Measurements from ENCODE around the gene FAM228B.

FAM228B gene

DNA sequence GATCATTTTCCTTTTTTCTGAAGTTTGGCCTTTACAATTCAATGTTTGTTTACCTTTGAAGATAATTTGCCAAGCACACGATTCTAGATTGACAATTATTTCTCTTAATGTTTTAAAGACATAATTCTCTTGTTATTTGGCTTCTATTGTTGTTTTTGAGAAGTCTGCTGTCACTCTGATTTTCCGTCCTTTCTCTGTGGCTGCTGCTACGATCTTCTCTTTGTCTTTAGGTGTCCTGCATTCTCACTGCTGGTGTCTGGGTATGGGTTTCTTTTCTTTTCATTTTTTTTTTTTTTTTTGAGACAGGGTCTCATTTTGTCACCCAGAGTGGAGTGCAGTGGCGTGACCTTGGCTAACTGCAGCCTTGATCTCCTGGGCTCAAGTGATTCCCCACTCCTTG is 36.4 kb downstream of the FAM228B start:
- DNase-seq = no peak
- H3K4me3 Mint-ChIP-seq = no peak overlapping the region
- no peaks in the 10 kb centered on the region for H3K27me3 Mint-ChIP-seq
- H3K36me3 Mint-ChIP-seq = peaks cover 3 to 12% of the 10 kb centered on the region in 2 donors
- ATAC-seq (replicated peaks) = no peak
- H3K27ac Mint-ChIP-seq = no peak overlapping the region
- H3K4me1 Mint-ChIP-seq = peaks cover 2 to 7% of the 10 kb centered on the region in 2 donors
- no peaks in the 10 kb centered on the region for H3K9me3 Mint-ChIP-seq

DNA sequence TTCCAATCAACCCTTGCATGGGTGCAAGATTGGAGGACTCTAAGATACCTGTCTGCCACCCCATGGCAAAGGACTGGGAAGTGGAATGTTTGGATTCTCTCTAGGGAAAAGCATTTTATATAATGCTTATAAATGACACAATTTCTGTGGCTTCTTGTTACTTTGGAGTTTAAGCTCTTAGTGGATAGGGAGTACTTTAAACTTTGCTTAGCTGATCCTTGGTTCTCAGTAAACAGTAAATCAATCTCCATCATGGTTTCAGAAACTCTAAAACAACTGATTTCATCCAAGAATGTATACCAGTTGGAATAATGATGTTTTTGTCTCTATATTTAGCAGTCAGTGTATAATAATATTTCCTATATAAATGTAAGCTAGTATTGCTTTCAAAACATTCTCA is 37.5 kb downstream of the FAM228B start:
- no peaks in the 10 kb centered on the region for H3K9me3 Mint-ChIP-seq
- ATAC-seq (replicated peaks) = no peak
- H3K4me1 Mint-ChIP-seq = peaks cover 5 to 15% of the 10 kb centered on the region in 2 donors
- H3K4me3 Mint-ChIP-seq = no peak overlapping the region
- H3K36me3 Mint-ChIP-seq = peaks cover 3 to 12% of the 10 kb centered on the region in 2 donors
- no peak overlapping the region for H3K27ac Mint-ChIP-seq
- H3K27me3 Mint-ChIP-seq = no peaks in the 10 kb centered on the region
- DNase-seq = no peak

DNA sequence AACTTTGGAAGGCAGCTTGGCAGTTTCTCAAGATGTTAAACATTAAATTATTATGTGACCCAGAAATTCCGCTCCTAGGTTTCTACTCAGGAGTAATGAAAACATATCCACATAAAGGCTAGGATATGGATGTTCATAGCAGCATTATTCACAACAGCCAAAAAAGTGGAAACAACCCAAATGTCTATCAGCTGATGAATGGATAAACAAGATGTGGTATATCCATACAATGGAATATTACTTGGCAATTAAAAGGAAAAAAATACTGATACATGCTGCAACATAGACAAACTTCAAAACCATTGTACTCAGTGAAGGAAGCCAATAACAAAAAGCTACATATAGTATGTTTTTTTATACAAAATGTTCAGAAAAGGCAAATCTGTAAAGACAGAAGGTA is 39.2 kb downstream of the FAM228B start:
- DNase-seq = no peak

DNA sequence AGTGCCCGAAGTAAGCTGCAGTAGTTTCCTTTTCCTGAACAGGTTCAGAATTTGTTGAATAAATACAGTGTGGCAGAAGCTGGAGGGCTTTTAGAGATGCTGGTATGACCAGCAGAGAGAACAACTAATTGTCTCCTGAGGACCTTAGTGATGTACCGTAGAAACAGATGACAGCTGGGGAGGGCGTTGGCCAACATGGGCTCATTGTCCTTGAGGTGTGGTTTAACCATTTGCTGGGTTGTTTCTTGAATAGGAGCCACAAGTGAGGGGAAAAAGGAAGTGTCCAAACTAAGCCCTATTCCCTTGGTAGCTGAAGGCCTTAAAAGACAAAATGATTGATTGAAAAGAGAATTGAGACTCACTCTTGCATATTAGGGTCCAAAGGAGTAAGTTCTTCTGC is 39.9 kb downstream of the FAM228B start:
- Mint-ChIP-seq H3K4me3 (no peak overlapping the region), H3K4me1 (peaks cover 5 to 15% of the 10 kb centered on the region in 2 donors), H3K9me3 (no peaks in the 10 kb centered on the region), H3K27me3 (no peaks in the 10 kb centered on the region), H3K36me3 (peaks cover 5 to 7% of the 10 kb centered on the region in 2 donors), H3K27ac (no peak overlapping the region)
- no peak for DNase-seq
- ATAC-seq (replicated peaks) = no peak

More for the DNA sequence above, 39.2 kb downstream of the FAM228B start:
- ATAC-seq (replicated peaks) = no peak
- no peaks in the 10 kb centered on the region for H3K27me3 Mint-ChIP-seq
- H3K36me3 Mint-ChIP-seq = peaks cover 5 to 8% of the 10 kb centered on the region in 2 donors
- no peaks in the 10 kb centered on the region for H3K9me3 Mint-ChIP-seq
- no peak overlapping the region for H3K4me3 Mint-ChIP-seq
- H3K27ac Mint-ChIP-seq = no peak overlapping the region
- H3K4me1 Mint-ChIP-seq = peaks cover 5 to 15% of the 10 kb centered on the region in 2 donors

DNA sequence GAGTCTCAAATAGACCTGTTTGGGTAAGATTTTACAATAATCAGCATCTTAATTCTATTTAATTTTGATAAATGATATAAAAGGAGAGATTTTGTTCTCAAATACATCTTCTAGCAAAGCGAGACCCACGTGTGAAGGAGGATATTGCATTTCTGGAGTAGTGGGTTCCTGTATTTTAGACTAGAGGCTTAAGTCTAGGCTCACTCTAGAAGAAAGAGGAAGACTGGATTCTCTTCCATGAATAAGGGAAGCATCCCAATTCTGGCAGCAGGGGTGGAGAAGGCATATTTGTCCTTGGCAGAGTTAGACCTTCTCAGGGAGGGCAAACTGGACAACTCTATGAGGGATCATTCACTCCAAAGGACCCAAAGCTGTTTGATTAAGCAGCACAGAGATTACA is 40.3 kb downstream of the FAM228B start:
- no peak for DNase-seq
- H3K9me3 Mint-ChIP-seq = no peaks in the 10 kb centered on the region
- peaks cover 4 to 5% of the 10 kb centered on the region in 2 donors for H3K36me3 Mint-ChIP-seq
- no peak for ATAC-seq (replicated peaks)
- peaks cover 5 to 15% of the 10 kb centered on the region in 2 donors for H3K4me1 Mint-ChIP-seq
- H3K4me3 Mint-ChIP-seq = no peak overlapping the region
- no peak overlapping the region for H3K27ac Mint-ChIP-seq
- H3K27me3 Mint-ChIP-seq = no peaks in the 10 kb centered on the region

DNA sequence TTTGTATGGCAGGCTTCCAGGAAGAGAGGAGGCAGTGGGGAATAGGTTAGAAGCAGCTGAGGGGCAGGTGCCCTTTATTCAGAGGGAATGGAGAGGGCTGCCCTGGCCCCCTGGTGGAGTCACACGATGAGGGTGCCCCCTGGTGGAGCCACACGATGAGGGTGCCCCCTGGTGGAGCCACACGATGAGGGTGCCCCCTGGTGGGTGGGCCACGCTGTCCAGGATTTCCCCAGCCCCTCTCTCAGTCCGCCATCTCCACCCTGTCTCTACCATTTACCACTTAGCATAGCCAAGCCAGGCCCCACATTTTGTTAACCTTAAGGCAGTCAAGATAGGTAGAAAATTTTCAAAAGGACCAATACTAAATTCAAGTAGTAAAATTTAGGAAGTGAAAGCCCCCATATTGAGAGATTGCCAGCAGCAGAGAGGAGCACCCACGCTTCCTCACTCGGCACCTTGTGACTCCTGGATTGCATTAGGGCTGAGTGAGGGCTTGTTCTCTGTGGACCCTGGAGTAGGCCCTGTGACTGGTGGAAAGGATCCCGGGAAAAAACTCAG is 41.2 kb downstream of the FAM228B start:
- ATAC-seq (replicated peaks) (peak; percentile 92 to 95), DNase-seq (peak; percentile 18)
- Mint-ChIP-seq H3K36me3 (peaks cover 0 to 5% of the 10 kb centered on the region in 2 donors), H3K4me3 (peak overlapping the region; percentile 26 to 54), H3K9me3 (no peaks in the 10 kb centered on the region), H3K27ac (peak overlapping the region; percentile 74), H3K27me3 (no peaks in the 10 kb centered on the region), H3K4me1 (peaks cover 5 to 15% of the 10 kb centered on the region in 2 donors)

DNA sequence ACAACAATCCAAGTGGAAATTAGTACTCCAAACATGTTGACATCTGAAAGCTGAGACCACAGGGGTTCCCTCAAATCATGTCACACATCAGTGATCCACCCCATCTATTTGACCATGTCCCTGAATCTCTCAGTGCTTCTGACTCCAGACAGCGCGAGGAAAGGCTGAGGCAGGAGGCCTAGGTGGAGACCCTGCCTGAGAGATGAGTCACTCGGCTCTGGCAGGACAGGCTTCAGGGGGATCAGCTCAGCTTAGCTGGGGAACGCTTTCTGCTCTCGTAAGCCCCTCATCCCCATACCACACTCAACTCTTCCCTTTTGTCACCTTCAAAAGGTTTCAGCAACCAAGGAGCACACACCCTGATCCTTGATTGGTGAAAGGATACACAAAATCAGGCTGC is 45.8 kb downstream of the FAM228B start:
- peaks cover 3 to 8% of the 10 kb centered on the region in 2 donors for H3K27me3 Mint-ChIP-seq
- H3K4me1 Mint-ChIP-seq = peaks cover 5 to 15% of the 10 kb centered on the region in 2 donors
- ATAC-seq (replicated peaks) = no peak
- H3K4me3 Mint-ChIP-seq = no peak overlapping the region
- no peak for DNase-seq
- H3K36me3 Mint-ChIP-seq = peaks cover 0 to 1% of the 10 kb centered on the region in 2 donors
- H3K9me3 Mint-ChIP-seq = no peaks in the 10 kb centered on the region
- no peak overlapping the region for H3K27ac Mint-ChIP-seq

DNA sequence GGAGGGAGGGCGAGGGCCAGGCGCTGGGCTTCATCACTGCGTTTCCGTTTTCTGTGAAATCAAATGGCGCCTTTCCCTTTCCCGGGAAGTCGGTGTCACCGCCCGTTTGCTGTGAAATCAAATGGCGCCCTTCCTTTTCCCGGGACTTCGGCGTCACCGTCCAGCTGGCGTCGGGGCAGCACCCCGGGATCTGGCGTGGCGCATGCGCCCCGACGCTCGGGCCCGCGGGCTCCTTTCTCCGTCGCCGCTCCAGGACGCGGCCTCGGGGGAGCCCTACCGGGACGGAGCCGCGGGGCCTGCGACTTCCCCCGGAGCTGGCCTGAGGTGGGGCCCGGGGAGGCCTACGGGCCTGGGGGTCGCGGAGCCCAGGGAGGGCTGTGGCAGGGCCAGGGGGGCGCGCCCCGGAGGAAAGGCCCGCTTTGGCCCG is 51.6 kb downstream of the FAM228B start, which contains the start of gene FAM228A:
TSS of gene FAM228A (plus strand) at position 203 of the 427 bp plus-strand sequence. CDS start 428 bp downstream, outside the sequence.
- Mint-ChIP-seq H3K36me3 (no peaks in the 10 kb centered on the region), H3K27ac (no peak within 1 kb of the TSS), H3K4me3 (no peak within 1 kb of the TSS), H3K27me3 (peaks cover 4 to 11% of the 10 kb centered on the region in 2 donors), H3K9me3 (no peaks in the 10 kb centered on the region), H3K4me1 (peaks cover 0 to 4% of the 10 kb centered on the region in 2 donors)
- ATAC-seq (replicated peaks) (no peak), DNase-seq (no peak)

DNA sequence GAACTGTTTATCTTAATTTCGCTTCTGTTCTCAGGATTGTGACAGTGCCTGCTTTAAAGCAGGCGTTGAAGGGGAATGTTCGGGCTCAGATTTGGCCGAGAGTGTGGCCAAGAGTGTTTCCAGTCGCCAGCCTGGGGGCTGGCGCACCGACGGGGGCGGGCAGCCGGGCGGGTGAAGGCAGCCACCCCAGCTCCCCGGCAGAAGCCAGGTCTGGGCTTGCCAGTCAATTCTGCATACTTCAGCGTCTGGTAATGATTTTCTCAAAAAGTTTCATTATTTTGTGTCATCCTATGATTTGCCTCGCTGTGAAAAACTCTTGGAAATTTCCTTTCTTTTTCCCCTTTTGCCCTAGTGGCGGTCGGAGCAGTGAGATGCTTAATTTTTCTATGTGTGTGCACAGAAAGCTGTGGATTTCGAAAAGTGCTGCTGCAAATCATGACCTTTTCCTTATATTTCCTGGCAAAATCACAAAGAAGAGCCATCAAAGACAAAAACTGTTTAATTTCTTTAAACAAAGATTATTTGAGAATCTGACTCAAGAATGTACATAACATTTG is 52.4 kb downstream of the FAM228B start:
- H3K9me3 Mint-ChIP-seq = no peaks in the 10 kb centered on the region
- DNase-seq = no peak
- H3K36me3 Mint-ChIP-seq = no peaks in the 10 kb centered on the region
- no peak for ATAC-seq (replicated peaks)
- peaks cover 4 to 11% of the 10 kb centered on the region in 2 donors for H3K27me3 Mint-ChIP-seq
- peaks cover 0 to 4% of the 10 kb centered on the region in 2 donors for H3K4me1 Mint-ChIP-seq
- no peak overlapping the region for H3K27ac Mint-ChIP-seq
- no peak overlapping the region for H3K4me3 Mint-ChIP-seq

DNA sequence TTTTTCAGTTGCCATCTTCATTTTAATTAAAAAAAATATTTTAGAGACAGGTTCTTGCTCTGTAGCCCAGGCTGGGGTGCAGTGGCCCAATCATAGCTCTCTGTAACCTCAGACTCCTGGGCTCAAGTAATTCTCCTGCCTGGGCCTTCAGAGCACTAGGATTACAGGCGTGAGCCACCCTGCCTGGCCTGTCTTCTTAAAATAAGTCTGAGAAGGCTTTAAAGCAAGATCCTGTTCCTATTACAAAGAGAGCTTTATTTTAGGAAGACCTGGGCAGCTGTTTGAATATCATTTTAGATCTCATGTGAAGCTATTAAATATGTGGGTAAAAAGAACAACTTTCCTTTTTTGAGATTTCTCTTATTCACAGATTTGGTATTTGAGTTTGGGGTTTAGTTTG is 53.1 kb downstream of the FAM228B start:
- no peaks in the 10 kb centered on the region for H3K36me3 Mint-ChIP-seq
- peaks cover 0 to 4% of the 10 kb centered on the region in 2 donors for H3K4me1 Mint-ChIP-seq
- ATAC-seq (replicated peaks) (no peak), DNase-seq (no peak)
- no peak overlapping the region for H3K4me3 Mint-ChIP-seq
- no peak overlapping the region for H3K27ac Mint-ChIP-seq
- peaks cover 4 to 11% of the 10 kb centered on the region in 2 donors for H3K27me3 Mint-ChIP-seq
- no peaks in the 10 kb centered on the region for H3K9me3 Mint-ChIP-seq

DNA sequence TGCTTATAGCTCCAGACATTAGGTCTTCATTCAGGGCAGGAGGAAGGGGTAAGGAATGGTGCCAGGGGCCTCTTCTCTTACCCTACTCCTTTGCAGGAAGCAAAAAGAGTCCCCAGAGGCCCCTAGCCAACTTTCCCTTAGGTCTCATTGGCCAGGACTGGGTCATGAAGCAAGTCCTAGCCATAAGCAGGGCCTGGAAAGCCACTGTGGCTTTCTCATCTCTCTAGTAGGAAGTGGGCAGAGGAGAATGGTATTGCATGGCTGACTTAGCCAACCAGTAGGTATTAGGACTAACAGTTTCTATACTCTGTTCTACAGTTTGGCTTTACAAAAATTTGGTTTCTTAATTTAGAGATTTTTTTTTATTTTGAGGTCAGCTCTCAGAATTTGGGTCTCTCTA is 56.4 kb downstream of the FAM228B start:
- DNase-seq (no peak), ATAC-seq (replicated peaks) (peak in 1 of 2 donors; percentile 36)
- no peak overlapping the region for H3K27ac Mint-ChIP-seq
- H3K27me3 Mint-ChIP-seq = no peaks in the 10 kb centered on the region
- no peak overlapping the region for H3K4me3 Mint-ChIP-seq
- no peaks in the 10 kb centered on the region for H3K9me3 Mint-ChIP-seq
- peaks cover 0 to 4% of the 10 kb centered on the region in 2 donors for H3K4me1 Mint-ChIP-seq
- no peaks in the 10 kb centered on the region for H3K36me3 Mint-ChIP-seq

DNA sequence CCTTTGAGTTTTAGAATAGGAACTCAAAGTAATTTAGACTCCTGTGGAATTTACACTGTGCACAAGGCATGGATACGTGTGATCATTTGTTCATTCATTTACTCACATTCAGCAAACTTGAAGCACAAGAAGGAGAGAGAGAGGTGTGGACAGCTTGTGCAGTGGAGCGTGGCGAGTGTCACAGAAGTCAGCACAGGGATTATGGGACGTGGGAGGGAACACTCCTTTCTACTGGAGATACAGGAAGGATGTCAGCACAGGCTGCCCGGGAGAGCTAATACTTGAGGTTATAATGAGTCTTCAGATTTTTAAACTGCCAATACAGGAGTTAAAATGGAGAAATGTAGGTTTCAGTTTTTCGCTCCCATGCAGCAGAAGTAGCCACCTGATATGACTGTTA is 58.6 kb downstream of the FAM228B start:
- H3K27ac Mint-ChIP-seq = no peak overlapping the region
- H3K9me3 Mint-ChIP-seq = no peaks in the 10 kb centered on the region
- DNase-seq = no peak
- H3K27me3 Mint-ChIP-seq = no peaks in the 10 kb centered on the region
- peaks cover 0 to 4% of the 10 kb centered on the region in 2 donors for H3K4me1 Mint-ChIP-seq
- no peaks in the 10 kb centered on the region for H3K36me3 Mint-ChIP-seq
- ATAC-seq (replicated peaks) = no peak
- H3K4me3 Mint-ChIP-seq = no peak overlapping the region

DNA sequence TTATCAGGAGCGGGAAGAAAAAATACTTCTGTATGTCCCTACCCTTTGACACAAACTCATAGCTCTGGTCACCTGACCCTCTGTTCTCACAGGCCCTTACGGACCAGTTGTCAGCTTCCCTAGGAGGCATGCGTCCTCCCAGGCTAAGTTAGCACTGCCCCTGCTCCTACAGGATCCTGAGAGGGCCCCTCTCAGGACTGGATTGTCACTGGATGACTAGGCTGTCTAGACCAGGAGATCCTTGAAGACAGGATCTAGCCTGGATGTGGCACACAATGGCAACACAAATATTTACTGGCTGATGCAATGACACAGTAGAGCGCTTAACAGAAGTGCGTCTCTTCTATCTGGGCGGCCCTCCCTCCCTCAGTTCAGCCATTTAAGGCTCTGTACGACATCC is 59.2 kb downstream of the FAM228B start:
- Mint-ChIP-seq H3K4me3 (no peak overlapping the region), H3K36me3 (peaks cover 0 to 3% of the 10 kb centered on the region in 2 donors), H3K27ac (no peak overlapping the region), H3K9me3 (peaks cover 0 to 6% of the 10 kb centered on the region in 2 donors), H3K27me3 (no peaks in the 10 kb centered on the region), H3K4me1 (peaks cover 0 to 4% of the 10 kb centered on the region in 2 donors)
- no peak for DNase-seq
- no peak for ATAC-seq (replicated peaks)

DNA sequence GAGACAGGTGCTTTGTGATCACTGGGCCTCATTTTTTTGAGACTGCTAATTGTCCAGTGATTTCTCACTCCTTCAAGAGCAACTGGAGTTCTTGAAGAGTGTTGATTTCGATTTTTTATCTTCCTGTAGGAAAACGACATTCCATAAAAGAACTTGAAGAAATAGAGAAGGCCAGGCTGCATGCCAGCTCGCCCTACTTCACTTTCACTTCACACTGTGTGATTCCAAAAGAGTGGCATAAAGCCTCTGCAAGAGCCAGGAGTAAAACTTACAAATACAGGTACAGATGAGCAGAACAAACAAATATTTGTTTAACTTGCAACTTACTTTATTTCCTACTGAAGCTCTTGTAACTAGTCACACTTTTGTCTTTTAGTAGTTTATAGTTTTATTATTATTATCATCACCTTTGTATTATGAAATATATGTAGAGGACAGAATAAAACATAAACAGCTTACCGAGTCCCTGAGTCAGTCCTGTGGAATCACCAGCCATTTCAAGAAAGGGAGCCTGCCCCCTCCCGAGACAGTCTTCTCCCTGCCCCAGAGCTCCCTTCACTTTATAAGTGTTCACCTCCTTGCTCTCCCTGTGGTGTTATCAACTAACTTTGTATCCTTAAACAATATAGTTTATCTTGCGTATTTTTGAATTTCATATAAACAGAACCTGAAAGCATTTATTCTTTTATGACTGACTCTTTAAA is 60.2 kb downstream of the FAM228B start:
- Mint-ChIP-seq H3K9me3 (peaks cover 3 to 12% of the 10 kb centered on the region in 2 donors), H3K36me3 (peaks cover 0 to 8% of the 10 kb centered on the region in 2 donors), H3K27me3 (no peaks in the 10 kb centered on the region), H3K4me1 (peaks cover 0 to 4% of the 10 kb centered on the region in 2 donors), H3K27ac (no peak overlapping the region), H3K4me3 (no peak overlapping the region)
- no peak for DNase-seq
- ATAC-seq (replicated peaks) = no peak

DNA sequence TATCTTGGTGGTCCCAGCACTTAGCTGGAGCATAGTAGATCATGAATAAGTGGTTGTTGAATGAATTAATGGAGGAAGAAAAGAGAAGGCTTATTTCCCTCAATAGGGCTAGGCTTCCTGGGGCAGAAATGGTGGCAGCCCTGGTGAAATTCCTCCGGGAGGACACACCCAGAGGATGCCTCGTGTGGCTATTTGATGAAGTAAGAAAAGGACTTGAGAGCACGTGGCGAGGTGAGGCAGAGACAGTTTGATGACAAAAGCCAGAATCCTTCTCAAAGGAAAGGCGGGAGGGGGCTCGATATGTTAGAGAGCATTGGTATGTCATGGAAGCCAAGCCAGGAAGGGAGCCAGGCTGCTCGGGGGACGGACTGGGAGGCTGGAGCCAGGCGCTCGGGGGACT is 66.3 kb downstream of the FAM228B start:
- peaks cover 3 to 12% of the 10 kb centered on the region in 2 donors for H3K9me3 Mint-ChIP-seq
- no peak overlapping the region for H3K27ac Mint-ChIP-seq
- peaks cover 4 to 16% of the 10 kb centered on the region in 2 donors for H3K27me3 Mint-ChIP-seq
- peaks cover 0 to 8% of the 10 kb centered on the region in 2 donors for H3K36me3 Mint-ChIP-seq
- no peaks in the 10 kb centered on the region for H3K4me1 Mint-ChIP-seq
- no peak for ATAC-seq (replicated peaks)
- DNase-seq = no peak
- no peak overlapping the region for H3K4me3 Mint-ChIP-seq
